Measurements from ENCODE around the gene MTOR.

GRCh38 chr1:11237356-11237755 lies 25.0 kb downstream of the MTOR start:
- TF ChIP-seq EZH2 (optimal IDR thresholded peaks at IDR 0.05; ENCODE audit: low read depth, low read length) (no peak), CTCF (IDR thresholded peaks at IDR 0.05; ENCODE audit: low read length) (no peak)
